IPS-18c (cell line): ENCODE data around the gene MTRR.

Experiments used
- H3K4me3 ChIP-seq: 2 replicates; pipeline ENCODE4 v1.7.0; 2013; ENCODE audit warnings: low read depth, mild to moderate bottlenecking, low read length, moderate library complexity; ENCODE audit not compliant: insufficient read depth
- H3K9me3 ChIP-seq: one replicate; pipeline ENCODE4 v1.6.1; 2013; ENCODE audit warnings: mild to moderate bottlenecking, low read length, moderate library complexity; ENCODE audit not compliant: control insufficient read depth, insufficient read depth

The MTRR gene

GRCh38 chr5:7868773-7869473 lies at the start of gene MTRR, which contains the start of gene FASTKD3:
Gene MTRR, plus strand, starts transcription at chr5:7869148. Its CDS starts 1,647 bp downstream, at chr5:7870795.
Gene FASTKD3, minus strand, starts transcription at chr5:7869031. Its CDS starts 948 bp downstream, at chr5:7868083.
- Histone ChIP-seq H3K4me3 (peak within 1 kb of the TSS; percentile 84), H3K9me3 (no peaks in the 10 kb centered on the region)

DNA sequence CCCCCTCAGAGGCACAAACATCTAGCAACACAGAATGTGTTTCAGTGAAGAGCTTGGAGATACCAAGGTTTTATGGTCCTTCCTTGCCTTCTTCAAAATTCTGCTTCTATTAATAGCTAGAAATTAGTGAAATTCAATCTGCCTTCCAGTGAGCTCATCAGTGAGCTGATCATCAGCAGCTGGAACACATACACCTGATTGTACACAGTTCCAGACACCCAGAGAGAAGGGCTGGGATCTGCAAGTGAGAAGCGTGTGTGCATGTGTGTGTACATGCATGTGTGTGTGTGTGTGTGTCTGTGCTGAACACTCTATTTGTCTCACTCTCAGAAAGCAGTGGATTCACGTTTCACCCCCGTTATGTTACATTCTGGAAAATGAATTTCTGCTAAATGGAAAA lies 46.5 kb upstream of the MTRR start:
- no peaks in the 10 kb centered on the region for H3K9me3 ChIP-seq
- H3K4me3 ChIP-seq, result no peak overlapping the region

DNA sequence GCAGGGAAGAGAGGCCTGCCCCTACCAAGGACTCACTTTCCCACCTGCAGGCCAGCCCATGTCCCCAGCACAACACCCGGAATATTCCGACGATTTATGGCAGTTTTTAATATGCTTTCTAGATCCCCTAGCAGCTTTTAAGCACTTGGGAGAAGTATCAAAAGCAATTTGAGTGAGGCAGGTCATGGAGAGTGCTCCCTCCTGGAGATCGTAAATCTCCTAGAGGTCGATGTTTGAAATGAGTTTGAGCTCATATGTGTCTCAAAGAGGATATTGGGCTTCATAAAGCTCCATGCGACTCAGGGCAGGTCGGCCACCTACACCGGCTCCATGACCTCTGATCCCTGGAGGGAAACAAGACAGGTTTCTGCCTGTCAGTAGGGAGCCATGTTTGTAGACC lies 45.4 kb upstream of the MTRR start:
- H3K9me3 ChIP-seq, result no peaks in the 10 kb centered on the region

GRCh38 chr5:7824995-7825394 lies 44.0 kb upstream of the MTRR start:
- Histone ChIP-seq H3K4me3 (no peak overlapping the region), H3K9me3 (no peaks in the 10 kb centered on the region)

More for the DNA sequence above, 45.4 kb upstream of the MTRR start:
- no peak overlapping the region for H3K4me3 ChIP-seq

GRCh38 chr5:7825630-7826029 lies 43.3 kb upstream of the MTRR start:
- H3K4me3 ChIP-seq, result no peak overlapping the region
- no peaks in the 10 kb centered on the region for H3K9me3 ChIP-seq

DNA sequence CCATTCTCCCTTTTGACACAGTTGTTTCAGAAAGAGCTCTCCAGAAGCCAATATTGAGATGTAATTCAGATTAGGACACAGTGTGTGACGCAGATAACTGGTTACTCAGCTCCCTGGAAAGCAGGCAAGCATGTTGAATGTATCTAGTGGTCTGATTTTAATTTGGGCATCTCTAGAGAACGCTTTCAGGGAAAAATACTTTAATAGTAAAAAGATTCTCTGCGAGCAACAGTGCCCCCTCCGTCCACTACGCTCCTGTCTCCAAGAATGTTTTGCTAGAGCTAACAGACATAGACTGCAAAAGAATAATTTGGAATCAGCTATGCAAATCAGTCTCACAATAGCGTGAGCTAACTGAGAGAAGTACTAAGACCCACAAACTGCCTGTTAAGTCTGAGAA lies 41.3 kb upstream of the MTRR start:
- H3K9me3 ChIP-seq, result no peaks in the 10 kb centered on the region
- no peak overlapping the region for H3K4me3 ChIP-seq

GRCh38 chr5:7828269-7828668 lies 40.7 kb upstream of the MTRR start:
- Histone ChIP-seq H3K9me3 (no peaks in the 10 kb centered on the region), H3K4me3 (no peak overlapping the region)

GRCh38 chr5:7834982-7835381 lies 34.0 kb upstream of the MTRR start:
- H3K9me3 ChIP-seq, result peaks cover 2% of the 10 kb centered on the region
- no peak overlapping the region for H3K4me3 ChIP-seq

GRCh38 chr5:7837403-7837802 lies 31.5 kb upstream of the MTRR start:
- Histone ChIP-seq H3K9me3 (peaks cover 2% of the 10 kb centered on the region), H3K4me3 (no peak overlapping the region)

- Histone ChIP-seq H3K4me3 (no peak overlapping the region), H3K9me3 (peaks cover 2% of the 10 kb centered on the region)
Observed at GRCh38 chr5:7842531-7842930, 26.4 kb upstream of the MTRR start.

DNA sequence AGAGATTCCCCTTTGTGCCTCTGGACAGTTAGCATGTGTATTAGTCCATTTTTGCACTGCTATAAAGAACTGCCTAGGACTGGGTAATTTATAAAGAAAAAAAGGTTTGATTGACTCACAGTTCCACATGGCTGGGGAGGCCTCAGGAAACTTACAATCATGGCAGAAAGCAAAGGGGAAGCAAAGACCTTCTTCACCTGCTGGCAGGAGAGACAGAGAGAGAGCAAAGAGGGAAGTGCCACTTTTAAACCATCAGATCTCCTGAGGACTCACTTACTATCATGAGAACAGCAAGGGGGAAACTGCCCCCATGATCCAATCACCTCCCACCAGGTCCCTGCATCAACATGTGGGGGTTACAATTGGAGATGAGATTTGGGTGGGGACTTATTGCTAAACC lies 24.0 kb upstream of the MTRR start:
- Histone ChIP-seq H3K4me3 (no peak overlapping the region), H3K9me3 (no peaks in the 10 kb centered on the region)

DNA sequence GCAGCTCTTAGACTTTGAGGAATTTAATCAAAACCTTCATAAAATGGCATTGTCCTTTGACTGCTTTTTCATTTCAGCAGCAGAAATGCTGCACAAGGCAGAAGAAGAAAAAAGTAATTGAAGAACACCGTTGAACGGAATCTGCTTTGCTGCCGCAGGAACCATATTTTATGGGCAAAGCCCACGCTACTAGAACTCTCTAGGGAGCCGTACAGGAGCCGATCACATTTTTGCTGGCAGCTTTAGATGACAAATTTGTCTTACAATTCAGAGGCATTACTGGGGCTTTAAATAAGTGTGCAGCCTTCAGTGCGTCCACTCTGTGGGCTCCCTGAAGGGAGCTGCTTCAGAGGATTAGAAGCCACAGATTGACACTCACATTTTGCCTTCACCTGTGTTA lies 23.4 kb upstream of the MTRR start:
- Histone ChIP-seq H3K4me3 (no peak overlapping the region), H3K9me3 (no peaks in the 10 kb centered on the region)

DNA sequence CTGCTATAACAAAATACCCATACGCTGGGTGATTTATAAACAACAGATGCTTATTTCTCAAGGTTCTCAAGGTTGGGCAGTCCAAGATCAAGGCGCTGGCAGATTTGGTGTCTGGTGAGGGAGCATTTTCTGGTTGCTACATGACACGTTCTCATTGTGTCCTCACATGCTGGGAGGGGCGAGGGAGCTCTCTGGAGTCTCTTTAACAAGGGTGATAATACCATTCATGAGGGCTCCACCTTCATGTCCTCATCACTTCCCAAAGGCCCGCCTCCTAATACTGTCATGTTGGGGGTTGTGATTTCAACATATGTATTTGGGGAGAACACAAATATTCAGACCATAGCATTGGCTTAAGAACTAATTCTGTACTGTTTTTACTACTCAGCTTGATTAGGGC lies 22.6 kb upstream of the MTRR start:
- H3K9me3 ChIP-seq, result no peaks in the 10 kb centered on the region
- no peak overlapping the region for H3K4me3 ChIP-seq

DNA sequence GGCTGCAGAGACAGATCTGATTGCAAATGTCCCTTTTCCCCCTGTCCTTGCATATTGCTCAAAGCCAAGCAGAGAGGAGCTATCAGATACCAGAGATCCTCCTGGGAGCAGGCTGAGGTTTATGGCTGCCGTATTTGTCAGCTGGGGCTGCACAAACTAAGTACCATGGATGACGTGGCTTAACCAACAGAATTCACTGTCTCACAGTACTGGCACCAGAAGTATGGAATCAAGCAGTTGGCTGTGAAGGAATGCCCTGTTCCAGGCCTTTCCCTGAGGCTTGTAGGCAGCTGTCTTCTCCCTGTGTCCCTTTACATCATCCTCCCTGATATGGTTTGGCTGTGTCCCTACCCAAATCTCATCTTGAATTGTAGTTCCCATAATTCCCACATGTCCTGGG lies 20.7 kb upstream of the MTRR start:
- H3K9me3 ChIP-seq, result no peaks in the 10 kb centered on the region

DNA sequence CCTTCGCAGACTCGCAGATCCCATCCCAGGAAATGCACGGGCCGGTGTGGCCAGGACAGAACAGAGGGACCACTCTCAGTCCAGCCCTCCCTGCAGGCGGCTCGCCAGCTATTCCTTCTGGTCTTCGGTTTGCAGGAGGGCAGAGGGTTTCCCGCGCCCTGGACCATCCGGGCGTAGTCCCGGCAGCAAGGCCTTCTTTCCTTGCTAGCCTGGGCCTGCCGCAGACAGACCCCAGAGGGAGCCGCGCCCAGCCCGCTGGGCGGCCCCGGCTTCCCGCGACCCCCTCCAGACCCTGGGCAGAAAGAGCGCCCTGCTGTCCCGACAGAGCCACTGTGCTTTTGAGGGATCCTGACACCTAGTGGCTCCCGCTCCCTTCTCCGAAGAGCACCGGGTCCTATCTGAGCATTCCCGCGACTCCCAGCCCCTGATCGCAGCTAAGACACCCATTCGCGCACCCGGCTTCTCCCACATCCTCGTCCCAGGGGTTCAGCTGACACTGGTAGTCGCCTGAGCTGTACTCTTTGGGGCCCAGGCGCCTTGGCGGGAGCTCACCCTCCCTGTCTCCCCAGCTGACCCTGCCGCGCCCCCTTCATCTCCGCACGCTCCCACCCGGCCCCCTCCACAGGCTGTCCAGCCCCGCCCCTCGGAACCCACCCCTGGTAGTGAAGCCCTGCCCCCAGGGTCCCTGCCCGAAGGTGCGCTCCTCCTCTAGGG lies 19.1 kb upstream of the MTRR start:
- peak overlapping the region; percentile 80 for H3K4me3 ChIP-seq
- H3K9me3 ChIP-seq, result no peaks in the 10 kb centered on the region

More for the DNA sequence above, 20.7 kb upstream of the MTRR start:
- no peak overlapping the region for H3K4me3 ChIP-seq

- no peaks in the 10 kb centered on the region for H3K9me3 ChIP-seq
- H3K4me3 ChIP-seq, result peak within 1 kb of the TSS; percentile 80
Observed at GRCh38 chr5:7850395-7851239, 18.3 kb upstream of the MTRR start, which contains the start of gene CFAP90. Gene CFAP90, minus strand, starts transcription at chr5:7851133. Its CDS starts 112 bp downstream, at chr5:7851021.

DNA sequence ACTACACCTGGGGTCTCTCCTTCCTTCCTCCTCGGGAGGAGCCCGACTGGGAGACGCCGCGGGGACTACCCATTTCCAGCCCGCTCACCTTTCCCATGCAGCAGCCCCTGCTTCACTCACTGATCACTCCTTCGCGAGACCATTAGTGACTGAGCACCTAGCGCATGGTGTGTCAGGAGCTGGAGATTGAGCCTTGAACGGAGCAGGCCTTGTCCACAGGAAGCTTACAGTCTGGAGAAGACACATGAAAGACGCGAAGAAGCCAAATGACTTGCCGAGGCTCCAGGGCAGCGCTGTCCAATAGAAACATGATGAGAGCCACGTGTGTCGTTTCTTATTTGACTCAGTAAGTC lies 17.7 kb upstream of the MTRR start:
- peak overlapping the region; percentile 68; the same call in 1 of the 2 replicates for H3K4me3 ChIP-seq

More for the DNA sequence above, 17.7 kb upstream of the MTRR start:
- H3K9me3 ChIP-seq, result no peaks in the 10 kb centered on the region
